Measurements from ENCODE around the gene ANGEL1. TPM values are rescaled to one million over a fixed set of nuclear protein-coding genes. Genes with fewer than 3 reads are reported as not detected.

The ANGEL1 gene
- polyA plus RNA-seq, 1 of the 3 experiments (the other 2 are of a cell fraction), result 14.1 TPM

GRCh38 chr14:76808990-76809389, 3.7 kb downstream of the ANGEL1 start (continued):
- no peak for TF ChIP-seq CTCF (IDR thresholded peaks at IDR 0.05)

- no peak for DNase-seq
- Histone ChIP-seq H3K4me2 (no peak overlapping the region), H3K27ac (ENCODE audit: low read depth in 2 of 2, low read length in 1 of 2) (no peak overlapping the region), H3K36me3 (replicated peaks in 1 of 2; ENCODE audit: control insufficient read depth in 1 of 2, insufficient read depth in 2 of 2, low read length in 1 of 2) (peaks cover 4 to 58% of the 10 kb centered on the region in 2 experiments), H3K9me3 (no peaks in the 10 kb centered on the region), H3F3A (replicated peaks; ENCODE audit: insufficient read depth) (peaks cover 1% of the 10 kb centered on the region), H3K27me3 (ENCODE audit: insufficient read depth) (no peaks in the 10 kb centered on the region), H4K20me1 (ENCODE audit: insufficient read depth) (no peaks in the 10 kb centered on the region), H3K9me2 (no peaks in the 10 kb centered on the region), H3K4me1 (ENCODE audit: control insufficient read depth in 1 of 2, insufficient read depth in 2 of 2, low read depth in 1 of 2, low read length in 1 of 2) (peaks cover 6 to 14% of the 10 kb centered on the region in 2 experiments; a peak in 3 of 4 replicates), H3K4me3 (ENCODE audit: low read depth in 2 of 2, low read length in 1 of 2) (no peak overlapping the region), H3K9ac (no peak overlapping the region), H3K79me2 (ENCODE audit: insufficient read depth) (peaks cover 5% of the 10 kb centered on the region; the same call in 1 of the 2 replicates), H2AFZ (ENCODE audit: low read depth) (no peak overlapping the region)
- WGBS (ENCODE audit: low lambda C conversion rate), result 89% methylated on average over 1 of the region's 1 CpG
- TF ChIP-seq USF1 (IDR thresholded peaks at IDR 0.05; ENCODE audit: borderline replicate concordance, low read depth) (no peak), SMC3 (IDR thresholded peaks at IDR 0.05; ENCODE audit: low read depth, low read length) (no peak), CTCF (IDR thresholded peaks at IDR 0.05) (no peak), IRF3 (IDR thresholded peaks at IDR 0.05; ENCODE audit: low read depth, low read length) (no peak), MEF2A (IDR thresholded peaks at IDR 0.05; ENCODE audit: borderline replicate concordance, low read depth) (no peak), NFIC (IDR thresholded peaks at IDR 0.05; ENCODE audit: borderline replicate concordance) (no peak), GATA2 (CRISPR knock-in tag; IDR thresholded peaks at IDR 0.05) (no peak), JUND (IDR thresholded peaks at IDR 0.05) (no peak), NRF1 (IDR thresholded peaks at IDR 0.05; ENCODE audit: low read depth, low read length) (no peak), RCOR1 (IDR thresholded peaks at IDR 0.05; ENCODE audit: low read length) (no peak), REST (IDR thresholded peaks at IDR 0.05; ENCODE audit: low read depth, low read length) (no peak), SIN3A (IDR thresholded peaks at IDR 0.05; ENCODE audit: borderline replicate concordance, low read depth, low read length) (no peak), YY1 (IDR thresholded peaks at IDR 0.05; ENCODE audit: low read depth) (no peak)
- ChIA-PET POLR2A (no interaction called here), CTCF (interaction anchor here (5.5 to 9.9 kb wide), 2 partner anchors 23 to 99 kb away, joined by 29 to 112 read pairs; no protein-coding TSS in a partner anchor)
Measured at GRCh38 chr14:76808011-76808410, 4.7 kb downstream of the ANGEL1 start.

Data from SK-N-SH (cell line).